GM10266 (cell line): ENCODE data around the gene PSMG4.

Experiments used
- DNase-seq: peaks from one replicate; pipeline ENCODE4 v3.0.0; 2012; ENCODE audit errors: extremely low spot score
- CTCF ChIP-seq: IDR thresholded peaks from 2 replicates; pipeline ENCODE4 v1.5.1; 2012; ENCODE audit warnings: mild to moderate bottlenecking, low read depth; ENCODE audit not compliant: control insufficient read depth, insufficient read depth; ENCODE audit errors: missing control alignments

PSMG4 gene

GRCh38 chr6:3294921-3295871 lies 36.4 kb downstream of the PSMG4 start:
- DNase-seq, result no peak

GRCh38 chr6:3296078-3296477 lies 37.3 kb downstream of the PSMG4 start:
- no peak for TF ChIP-seq CTCF
- DNase-seq, result no peak

More at GRCh38 chr6:3294921-3295871, 36.4 kb downstream of the PSMG4 start:
- peak; percentile 4 for TF ChIP-seq CTCF

GRCh38 chr6:3296537-3296936 lies 37.8 kb downstream of the PSMG4 start:
- no peak for DNase-seq
- TF ChIP-seq CTCF, result no peak

- DNase-seq, result no peak
- TF ChIP-seq CTCF, result no peak
Observed at GRCh38 chr6:3297006-3297405, 38.3 kb downstream of the PSMG4 start.

DNA sequence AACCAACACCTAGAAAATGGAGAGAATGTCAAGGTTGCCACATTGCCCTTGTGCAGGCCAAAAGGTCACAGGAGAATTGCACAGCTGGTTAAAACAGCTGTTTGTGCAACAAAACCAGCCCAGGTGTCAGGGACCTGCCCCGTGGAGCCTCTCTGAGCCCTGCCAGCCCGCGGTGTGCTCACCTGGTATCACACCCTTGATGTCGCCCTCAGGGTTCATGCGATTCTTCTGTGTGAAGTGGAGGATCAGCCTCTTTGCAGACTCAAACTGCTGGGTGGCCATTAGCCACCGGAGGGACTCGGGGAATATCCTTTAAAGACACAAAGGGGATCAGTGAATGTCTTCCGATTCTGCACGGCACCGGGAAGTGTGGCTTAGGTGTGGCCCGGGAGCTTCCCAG lies 39.2 kb downstream of the PSMG4 start:
- DNase-seq, result no peak
- TF ChIP-seq CTCF, result no peak

DNA sequence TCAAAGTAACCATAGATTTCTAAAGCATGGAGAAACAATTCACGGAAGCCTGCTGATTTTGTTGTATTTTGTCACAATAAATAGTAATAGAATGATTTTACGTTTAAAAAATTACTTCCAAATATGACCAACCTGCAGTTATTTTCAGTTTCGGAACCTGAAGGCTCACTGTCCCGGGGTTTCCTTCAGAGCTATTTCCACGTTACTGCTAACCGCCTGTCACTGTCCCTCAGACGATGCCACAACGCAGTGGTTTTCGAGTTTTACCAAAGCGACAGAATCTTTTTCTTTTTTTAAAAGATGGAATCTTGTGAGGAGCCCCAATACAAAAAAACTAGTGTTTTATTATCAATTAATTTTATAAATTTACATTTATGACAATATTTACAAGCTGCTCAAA lies 40.5 kb downstream of the PSMG4 start:
- DNase-seq, result no peak
- no peak for TF ChIP-seq CTCF

- TF ChIP-seq CTCF, result no peak
- DNase-seq, result no peak
Observed at GRCh38 chr6:3301506-3301905, 42.8 kb downstream of the PSMG4 start.
